K562 (cell line): ENCODE data around the gene HEXD. TPM values are rescaled to one million over a fixed set of nuclear protein-coding genes. Genes with fewer than 3 reads are reported as not detected.

Source experiments
- ATAC-seq: fragments of 200-7000 bp; cut with Tn5 transposase; 3 replicates; pipeline ENCODE4 v1.9.1; 2020; ENCODE audit warnings: moderate library complexity
- BruUV-seq: library from RNA; stranded (reverse); fragments of 400-500 nt; replicated peaks from 2 replicates; lab custom pipeline; 2021; lab: Mats Ljungman, UMichigan
- CTCF ChIA-PET: fragments of 300-600 bp; formaldehyde crosslinking; extraction: SDS; loops from one replicate; lab custom pipeline; 2021; ENCODE audit warnings: low intra/inter-chr PET ratio; lab: Yijun Ruan, JAX
- POLR2A ChIA-PET: fragments of 300-600, 350-650 bp; sonication (Branson Sonifier 250); formaldehyde crosslinking; extraction: SDS; loops from one replicate; lab custom pipeline; 2021; ENCODE audit warnings: antibody characterized with exemption, inconsistent platforms; lab: Yijun Ruan, JAX
- DNase-seq, 4 experiments: peaks; one replicate each; pipeline versions ENCODE4 v3.0.0 to v3.0.0-alpha.2; 2011 to 2018; ENCODE audit warnings: low spot score in 3 of 4, mixed read lengths in 3 of 4; ENCODE audit errors: extremely low read depth in 1 of 4
- FAIRE-seq: peaks from 2 replicates; lab custom pipeline; 2011; peaks lifted over from hg19 to GRCh38; lab: Jason Lieb, UNC
- H2AFZ ChIP-seq: 2 replicates; pipeline ENCODE4 v1.6.0; 2011; ENCODE audit warnings: low read depth, low read length, control low read depth, inconsistent platforms
- H3K27ac ChIP-seq: fragments of 200-600 bp; 3 replicates; pipeline ENCODE4 v1.8.0; 2011; ENCODE audit warnings: low read depth, mild to moderate bottlenecking, control low read depth, inconsistent platforms, low read length, moderate library complexity, mixed read lengths; ENCODE audit errors: extremely low read depth
- H3K27me3 ChIP-seq, 2 experiments: fragments of 300-600 bp in 1 of 2; 2 replicates in 1 of 2; 3 replicates in 1 of 2; pipeline versions ENCODE4 v1.6.0 to v1.8.0; 2011; ENCODE audit warnings: inconsistent platforms in 2 of 2, low read length in 2 of 2, mild to moderate bottlenecking in 1 of 2, mixed read lengths in 1 of 2, moderate library complexity in 1 of 2; ENCODE audit not compliant: control insufficient read depth in 2 of 2, insufficient read depth in 2 of 2
- H3K36me3 ChIP-seq: fragments of 300-600 bp; 3 replicates; pipeline ENCODE4 v1.8.0; 2011; ENCODE audit warnings: mild to moderate bottlenecking, low read length, inconsistent platforms; ENCODE audit not compliant: control insufficient read depth, insufficient read depth
- H3K4me1 ChIP-seq, 2 experiments: fragments of 200-600 bp in 1 of 2; replicated peaks in 1 of 2; 2 replicates in 1 of 2; 3 replicates in 1 of 2; pipeline versions ENCODE4 v1.5.1 to v1.8.0; 2011; ENCODE audit warnings: inconsistent platforms in 2 of 2, low read length in 2 of 2, mild to moderate bottlenecking in 1 of 2, mixed read lengths in 1 of 2, moderate library complexity in 1 of 2; ENCODE audit not compliant: control insufficient read depth in 2 of 2, insufficient read depth in 2 of 2
- H3K4me2 ChIP-seq: 2 replicates; pipeline ENCODE4 v1.6.1; 2011; ENCODE audit warnings: low read length, control low read depth, inconsistent platforms, mixed read lengths; ENCODE audit not compliant: insufficient read depth
- H3K4me3 ChIP-seq: fragments of 200-600 bp; sonication (generic), shearing (Covaris generic); 2 replicates; pipeline ENCODE4 v1.5.1; 2016; ENCODE audit warnings: control low read depth, inconsistent platforms
- H3K79me2 ChIP-seq: fragments of 200-600 bp; 3 replicates; pipeline ENCODE4 v1.8.0; 2011; ENCODE audit warnings: low read length, inconsistent platforms; ENCODE audit not compliant: control insufficient read depth, insufficient read depth
- H3K9ac ChIP-seq, 2 experiments: 2 replicates each; pipeline versions ENCODE4 v1.6.0 to v1.6.1; 2011; ENCODE audit warnings: low read depth in 2 of 2, low read length in 2 of 2, control low read depth in 1 of 2, inconsistent platforms in 1 of 2, mild to moderate bottlenecking in 1 of 2, mixed read lengths in 1 of 2; ENCODE audit not compliant: insufficient read depth in 1 of 2
- H3K9me1 ChIP-seq: one replicate; pipeline ENCODE4 v1.6.0; 2011; ENCODE audit warnings: inconsistent platforms, mild to moderate bottlenecking, low read length, moderate library complexity; ENCODE audit not compliant: control insufficient read depth, insufficient read depth
- H3K9me3 ChIP-seq: replicated peaks from 2 replicates; pipeline ENCODE4 v1.5.1; 2011; ENCODE audit warnings: low read depth, low read length, inconsistent platforms; ENCODE audit not compliant: control insufficient read depth, insufficient read depth
- H4K20me1 ChIP-seq: replicated peaks from 2 replicates; pipeline ENCODE4 v1.6.1; 2011; ENCODE audit warnings: low read length, inconsistent platforms, mixed read lengths; ENCODE audit not compliant: control insufficient read depth, insufficient read depth
- ARID1B ChIP-seq: fragments of 450-650 bp; IDR thresholded peaks from 2 replicates; pipeline ENCODE4 v1.6.1; 2016; ENCODE audit warnings: antibody characterized with exemption, mild to moderate bottlenecking, inconsistent platforms
- CCAR2 ChIP-seq: fragments of 200-400 bp; formaldehyde crosslinking; IDR thresholded peaks from 2 replicates; pipeline ENCODE4 v1.6.1; 2017; ENCODE audit warnings: mild to moderate bottlenecking, low read depth, low read length
- CHCHD3 ChIP-seq: fragments of 250-450 bp; sonication (Bioruptor Pico); IDR thresholded peaks from 2 replicates; pipeline ENCODE4 v2.1.2; 2022; ENCODE audit warnings: mild to moderate bottlenecking
- CHD2 ChIP-seq: IDR thresholded peaks from 2 replicates; pipeline ENCODE4 v1.6.1; 2011; ENCODE audit warnings: low read depth, low read length
- DACH1 ChIP-seq: fragments of 450-650 bp; IDR thresholded peaks from 2 replicates; pipeline ENCODE4 v1.6.1; 2018; ENCODE audit not compliant: partially characterized antibody
- KHSRP ChIP-seq: fragments of 450-650 bp; IDR thresholded peaks from 2 replicates; pipeline ENCODE4 v1.6.1; 2017
- TAF15 ChIP-seq: fragments of 200-400 bp; formaldehyde crosslinking; IDR thresholded peaks from 2 replicates; pipeline ENCODE4 v1.6.1; 2017; ENCODE audit warnings: mild to moderate bottlenecking, low read depth, low read length, moderate library complexity
- WGBS: fragments of 100-300 bp; shearing (Covaris generic); methylation state at CpG from one replicate; pipeline ENCODE4 v1.1.6; 2016; ENCODE audit warnings: low coverage, mixed read lengths; ENCODE audit not compliant: insufficient coverage; ENCODE audit errors: missing lambda C conversion rate; 5-methylcytosine and 5-hydroxymethylcytosine counted together
- in situ Hi-C: fragments of 300-500 bp; cut with MboI; formaldehyde crosslinking; loops from 4 replicates; pipeline ENCODE4 v1.15.0; 2018; ENCODE audit warnings: inconsistent platforms, mixed read lengths
- intact Hi-C: fragments of 100-400 bp; cut with micrococcal nuclease; formaldehyde crosslinking; loops from 2 replicates; pipeline ENCODE4 v1.14.2; 2022
- polyA plus RNA-seq, 8 experiments: library from polyadenylated mRNA; depleted of rRNA in 4 of 8; stranded (reverse) in 5 of 8; unstranded in 3 of 8; fragments of >200 nt; fragmentation: Nextera tagmentation in 2 of 8; fragmentation: Illumina TruSeq in 1 of 8; extraction: Ambion mirVana in 2 of 8; extraction: Trizol in 1 of 8; gene quantifications; 2 replicates each; pipeline versions ENCODE4 v1.2.1 to v1.2.3, GENCODE V29; 2011 to 2014; ENCODE audit warnings: inconsistent platforms in 1 of 8, missing spikeins in 1 of 8
- total RNA-seq, 7 experiments: library from RNA; depleted of rRNA in 6 of 7; stranded (reverse); fragments of >200 nt in 6 of 7; fragmentation: Illumina TruSeq in 2 of 7; extraction: Trizol in 2 of 7; gene quantifications; 2 replicates each; pipeline versions ENCODE4 v1.2.1 to v1.2.3, GENCODE V29; 2011 to 2021; ENCODE audit warnings: low replicate concordance in 1 of 7
- TF ChIP-seq, protein P1 (sequence below): sonication (generic); formaldehyde crosslinking; IDR thresholded peaks from 2 replicates; pipeline ENCODE4 v1.4.0; 2020; ENCODE audit warnings: mild to moderate bottlenecking, missing genetic modification reagents

HEXD gene
- total and polyA plus RNA-seq, 9 of the 15 experiments (the other 6 are each of a cell fraction or from before 2014, with no cell fraction given), result 1.0 to 25.3 (median 10.0) TPM

DNA sequence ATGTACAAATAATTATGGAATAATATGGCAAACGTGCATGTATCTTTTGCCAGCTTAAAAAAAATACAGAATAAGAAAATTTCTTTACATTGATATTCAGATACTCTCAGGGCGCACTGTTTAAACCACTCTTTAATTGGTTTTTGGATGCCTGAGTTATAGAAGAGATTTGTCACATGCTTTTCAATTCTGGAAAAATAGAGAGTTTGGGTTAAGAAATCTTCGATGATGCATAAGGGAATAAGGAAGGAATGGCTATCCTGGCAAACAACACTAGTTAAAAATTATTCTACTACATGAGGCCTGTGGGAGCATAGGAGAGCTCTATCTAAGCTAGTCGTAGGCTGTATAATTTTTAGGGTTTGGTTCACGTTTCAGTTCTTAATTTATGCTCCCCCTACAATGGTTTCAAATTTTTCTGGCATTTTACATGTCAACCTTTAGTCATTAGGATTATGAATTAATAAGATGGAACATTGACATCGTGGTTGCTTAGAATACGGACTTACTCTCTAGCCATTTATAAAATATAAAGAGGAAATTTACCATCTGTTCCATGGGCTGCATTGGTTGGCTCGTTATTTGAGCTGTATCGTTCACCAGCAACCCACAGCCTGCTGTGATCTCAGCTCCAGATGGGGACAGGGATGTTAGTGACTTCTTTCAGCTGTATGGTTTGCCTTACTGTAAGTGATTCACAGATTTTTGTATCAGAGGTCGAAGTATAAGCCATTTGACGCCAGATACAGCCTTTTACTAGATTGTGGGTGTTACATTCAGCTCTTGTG, 56.3 kb downstream of the HEXD start:
- no peak overlapping the region for H2AFZ ChIP-seq
- H4K20me1 ChIP-seq, result no peaks in the 10 kb centered on the region; the same call in 1 of the 2 replicates
- in situ Hi-C loops (no loop called here), intact Hi-C loops (no loop called here)
- no peak overlapping the region for H3K27ac ChIP-seq
- peaks cover 26% of the 10 kb centered on the region; the same call in 2 of the 3 replicates for H3K79me2 ChIP-seq
- no peaks in the 10 kb centered on the region for H3K9me1 ChIP-seq
- POLR2A ChIA-PET, result interaction anchor here (0.8 to 2.1 kb wide), 4 partner anchors 10 to 45 kb away, joined by 3 to 5 read pairs (median 5); partner anchors contain the start of gene FOXK2
- TF ChIP-seq KHSRP (no peak), CCAR2 (no peak), CHD2 (no peak), DACH1 (no peak), CHCHD3 (CRISPR knock-in tag) (no peak), TAF15 (no peak), ARID1B (no peak)
- TF ChIP-seq, protein P1, sequence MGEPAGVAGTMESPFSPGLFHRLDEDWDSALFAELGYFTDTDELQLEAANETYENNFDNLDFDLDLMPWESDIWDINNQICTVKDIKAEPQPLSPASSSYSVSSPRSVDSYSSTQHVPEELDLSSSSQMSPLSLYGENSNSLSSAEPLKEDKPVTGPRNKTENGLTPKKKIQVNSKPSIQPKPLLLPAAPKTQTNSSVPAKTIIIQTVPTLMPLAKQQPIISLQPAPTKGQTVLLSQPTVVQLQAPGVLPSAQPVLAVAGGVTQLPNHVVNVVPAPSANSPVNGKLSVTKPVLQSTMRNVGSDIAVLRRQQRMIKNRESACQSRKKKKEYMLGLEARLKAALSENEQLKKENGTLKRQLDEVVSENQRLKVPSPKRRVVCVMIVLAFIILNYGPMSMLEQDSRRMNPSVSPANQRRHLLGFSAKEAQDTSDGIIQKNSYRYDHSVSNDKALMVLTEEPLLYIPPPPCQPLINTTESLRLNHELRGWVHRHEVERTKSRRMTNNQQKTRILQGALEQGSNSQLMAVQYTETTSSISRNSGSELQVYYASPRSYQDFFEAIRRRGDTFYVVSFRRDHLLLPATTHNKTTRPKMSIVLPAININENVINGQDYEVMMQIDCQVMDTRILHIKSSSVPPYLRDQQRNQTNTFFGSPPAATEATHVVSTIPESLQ (CRISPR knock-in tag), result no peak
- H3K9ac ChIP-seq, result no peak overlapping the region
- FAIRE-seq (peak; percentile 42), ATAC-seq (no peak), DNase-seq (no peak)
- peaks cover 6 to 9% of the 10 kb centered on the region in 2 experiments; a peak in 4 of 5 replicates for H3K4me1 ChIP-seq
- H3K9me3 ChIP-seq, result no peaks in the 10 kb centered on the region
- H3K27me3 ChIP-seq, result no peaks in the 10 kb centered on the region
- H3K4me3 ChIP-seq, result no peak overlapping the region
- H3K36me3 ChIP-seq, result peaks cover 83% of the 10 kb centered on the region
- 79% methylated on average over 11 of the region's 11 CpGs for WGBS
- H3K4me2 ChIP-seq, result no peak overlapping the region
- TSS peak; percentile 35 for BruUV-seq
- CTCF ChIA-PET, result no interaction called here
